Uterus (tissue), 4 donors: ENCODE data around the gene LRRC1. TPM values are rescaled to one million over a fixed set of nuclear protein-coding genes. Genes with fewer than 3 reads are reported as not detected.

Source experiments
- DNase-seq, 2 donors: peaks; one replicate each; pipeline ENCODE4 v3.0.0-alpha.2; 2019 to 2020
- H3K27ac ChIP-seq, 2 donors: fragments of 200-600 bp; sonication (generic); 1 replicate in 1 of 2; 2 replicates in 1 of 2; pipeline ENCODE4 v1.5.1; 2016 to 2018
- H3K27me3 ChIP-seq, 2 donors: fragments of 200-600 bp; sonication (generic); one replicate each; pipeline ENCODE4 v1.5.1; 2018 to 2019; ENCODE audit warnings: control low read depth in 1 of 2
- H3K36me3 ChIP-seq, 2 donors: fragments of 200-600 bp; sonication (generic); one replicate each; pipeline ENCODE4 v1.5.1; 2019; ENCODE audit warnings: control low read depth in 1 of 2
- H3K4me1 ChIP-seq, 2 donors: fragments of 200-600 bp; sonication (generic); one replicate each; pipeline ENCODE4 v1.5.1; 2018 to 2019; ENCODE audit warnings: control low read depth in 1 of 2
- H3K4me3 ChIP-seq, 2 donors: fragments of 200-600 bp; sonication (generic); 1 replicate in 1 of 2; 2 replicates in 1 of 2; pipeline ENCODE4 v1.5.1; 2018 to 2019; ENCODE audit warnings: mild to moderate bottlenecking in 1 of 2
- H3K9me3 ChIP-seq, 2 donors: fragments of 200-600 bp; sonication (generic); one replicate each; pipeline ENCODE4 v1.5.1; 2019; ENCODE audit warnings: control low read depth in 1 of 2
- POLR2A ChIP-seq, 2 donors: fragments of 450-650 bp; IDR thresholded peaks; one replicate each; pipeline ENCODE4 v1.6.1; 2016; ENCODE audit warnings: antibody characterized with exemption in 2 of 2, mild to moderate bottlenecking in 1 of 2, moderate library complexity in 1 of 2
- intact Hi-C: fragments of 100-400 bp; cut with DNase I; formaldehyde crosslinking; loops from one replicate; pipeline ENCODE4 v1.15.1; 2023; ENCODE audit warnings: low total_unique reads
- total RNA-seq, 4 donors: library from RNA; depleted of rRNA in 3 of 4; stranded (reverse); fragments of >200 nt in 3 of 4; gene quantifications; one replicate each; pipeline versions ENCODE4 v1.1.0 to v1.2.4, GENCODE V29; 2014 to 2023
- TF ChIP-seq, protein P1 (sequence below), 4 experiments: fragments of 200-600 bp in 2 of 4; fragments of 450-650 bp in 2 of 4; sonication (generic) in 2 of 4; IDR thresholded peaks; one replicate each; pipeline ENCODE4 v1.5.1; 2016 to 2019; ENCODE audit warnings: antibody characterized with exemption in 4 of 4, mild to moderate bottlenecking in 2 of 4, moderate library complexity in 1 of 4
- donor health status: DM: yes; HTN: yes; CAD: no.

The LRRC1 gene
- total RNA-seq, 4 donors from 2014 or later: 4.4 to 39.7 (median 17.7) TPM

GRCh38 chr6:53961679-53962370 is 167.0 kb downstream of the LRRC1 start:
- TF ChIP-seq POLR2A (IDR thresholded peaks at IDR 0.05): no peak
- TF ChIP-seq, protein P1, sequence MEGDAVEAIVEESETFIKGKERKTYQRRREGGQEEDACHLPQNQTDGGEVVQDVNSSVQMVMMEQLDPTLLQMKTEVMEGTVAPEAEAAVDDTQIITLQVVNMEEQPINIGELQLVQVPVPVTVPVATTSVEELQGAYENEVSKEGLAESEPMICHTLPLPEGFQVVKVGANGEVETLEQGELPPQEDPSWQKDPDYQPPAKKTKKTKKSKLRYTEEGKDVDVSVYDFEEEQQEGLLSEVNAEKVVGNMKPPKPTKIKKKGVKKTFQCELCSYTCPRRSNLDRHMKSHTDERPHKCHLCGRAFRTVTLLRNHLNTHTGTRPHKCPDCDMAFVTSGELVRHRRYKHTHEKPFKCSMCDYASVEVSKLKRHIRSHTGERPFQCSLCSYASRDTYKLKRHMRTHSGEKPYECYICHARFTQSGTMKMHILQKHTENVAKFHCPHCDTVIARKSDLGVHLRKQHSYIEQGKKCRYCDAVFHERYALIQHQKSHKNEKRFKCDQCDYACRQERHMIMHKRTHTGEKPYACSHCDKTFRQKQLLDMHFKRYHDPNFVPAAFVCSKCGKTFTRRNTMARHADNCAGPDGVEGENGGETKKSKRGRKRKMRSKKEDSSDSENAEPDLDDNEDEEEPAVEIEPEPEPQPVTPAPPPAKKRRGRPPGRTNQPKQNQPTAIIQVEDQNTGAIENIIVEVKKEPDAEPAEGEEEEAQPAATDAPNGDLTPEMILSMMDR (IDR thresholded peaks at IDR 0.05): no peak
- H3K9me3 ChIP-seq: no peaks in the 10 kb centered on the region
- no peaks in the 10 kb centered on the region for H3K4me1 ChIP-seq
- H3K4me3 ChIP-seq: no peak overlapping the region
- intact Hi-C loops: no loop called here
- H3K27me3 ChIP-seq: no peaks in the 10 kb centered on the region
- no peak overlapping the region for H3K27ac ChIP-seq
- no peak for DNase-seq
- no peaks in the 10 kb centered on the region for H3K36me3 ChIP-seq

DNA sequence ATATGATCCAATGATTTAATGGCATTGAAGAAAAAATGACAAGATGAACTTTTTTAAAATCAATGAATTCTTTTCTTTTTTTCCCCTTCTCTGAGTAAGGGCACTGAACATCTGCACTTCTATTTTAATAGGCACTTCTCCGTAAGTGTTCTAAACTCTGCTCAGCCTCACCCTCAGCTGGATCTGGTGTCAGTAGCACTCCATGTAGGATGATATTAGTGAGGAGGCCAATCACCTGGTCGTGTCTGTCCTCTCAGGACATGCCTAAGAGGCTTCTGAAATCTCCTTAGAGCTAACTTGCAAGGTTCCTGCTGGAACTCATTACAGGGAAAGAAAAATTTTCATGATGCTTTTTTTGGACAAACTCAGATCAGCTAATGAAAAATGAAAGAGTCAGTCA is 167.8 kb downstream of the LRRC1 start:
- H3K36me3 ChIP-seq: no peaks in the 10 kb centered on the region
- H3K4me1 ChIP-seq: no peaks in the 10 kb centered on the region
- TF ChIP-seq POLR2A (IDR thresholded peaks at IDR 0.05): no peak
- TF ChIP-seq, protein P1 (IDR thresholded peaks at IDR 0.05): no peak
- no peak overlapping the region for H3K27ac ChIP-seq
- H3K27me3 ChIP-seq: no peaks in the 10 kb centered on the region
- no peak for DNase-seq
- H3K4me3 ChIP-seq: no peak overlapping the region
- H3K9me3 ChIP-seq: no peaks in the 10 kb centered on the region
- intact Hi-C loops: no loop called here

DNA sequence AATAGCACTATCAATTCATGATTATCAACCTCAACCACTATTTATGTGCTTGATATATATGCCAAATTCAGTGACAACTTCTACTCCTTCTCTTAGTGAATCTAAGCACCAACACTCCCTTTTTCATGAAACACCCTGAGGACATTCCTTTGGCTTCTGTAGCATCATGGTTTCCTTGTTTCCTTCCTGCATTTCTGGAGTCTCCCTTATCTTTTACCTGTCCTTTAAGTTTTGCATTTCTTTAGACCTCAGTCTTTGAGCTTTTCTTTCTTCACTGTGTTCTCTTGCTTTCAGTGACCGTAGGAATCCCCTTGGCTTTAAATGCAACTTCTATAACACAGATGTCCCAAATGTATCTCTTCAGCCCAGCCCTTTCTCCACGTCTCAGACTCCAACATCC is 172.6 kb downstream of the LRRC1 start:
- no peak overlapping the region for H3K27ac ChIP-seq
- H3K9me3 ChIP-seq: no peaks in the 10 kb centered on the region
- TF ChIP-seq POLR2A (IDR thresholded peaks at IDR 0.05): no peak
- TF ChIP-seq, protein P1 (IDR thresholded peaks at IDR 0.05): no peak
- intact Hi-C loops: no loop called here
- H3K27me3 ChIP-seq: no peaks in the 10 kb centered on the region
- no peak overlapping the region for H3K4me3 ChIP-seq
- no peaks in the 10 kb centered on the region for H3K36me3 ChIP-seq
- no peaks in the 10 kb centered on the region for H3K4me1 ChIP-seq
- DNase-seq: no peak

Other genes with a start within 250 kb of the LRRC1 start
- 10 to 100 TPM; 20.0 to 41.0 (median 32.7) TPM for gene GCLC, start 249.9 kb upstream of the LRRC1 start, total RNA-seq
- 1 to 10 TPM in 1 of 4 donors, under 1 TPM in 1, not detected in 2; 0.12 to 1.9 TPM for gene KLHL31, start 129.2 kb upstream of the LRRC1 start, total RNA-seq